Measurements from ENCODE around the gene GSE1. TPM values are rescaled to one million over a fixed set of nuclear protein-coding genes. Genes with fewer than 3 reads are reported as not detected.
A peak's percentile ranks its signal among the peaks of the same experiment; 100 is the strongest.

The GSE1 gene
- total and polyA plus RNA-seq, 9 of the 15 experiments (the other 6 are each of a cell fraction or from before 2014, with no cell fraction given), result 12.2 to 244 (median 57.9) TPM

- TF ChIP-seq, protein P1, sequence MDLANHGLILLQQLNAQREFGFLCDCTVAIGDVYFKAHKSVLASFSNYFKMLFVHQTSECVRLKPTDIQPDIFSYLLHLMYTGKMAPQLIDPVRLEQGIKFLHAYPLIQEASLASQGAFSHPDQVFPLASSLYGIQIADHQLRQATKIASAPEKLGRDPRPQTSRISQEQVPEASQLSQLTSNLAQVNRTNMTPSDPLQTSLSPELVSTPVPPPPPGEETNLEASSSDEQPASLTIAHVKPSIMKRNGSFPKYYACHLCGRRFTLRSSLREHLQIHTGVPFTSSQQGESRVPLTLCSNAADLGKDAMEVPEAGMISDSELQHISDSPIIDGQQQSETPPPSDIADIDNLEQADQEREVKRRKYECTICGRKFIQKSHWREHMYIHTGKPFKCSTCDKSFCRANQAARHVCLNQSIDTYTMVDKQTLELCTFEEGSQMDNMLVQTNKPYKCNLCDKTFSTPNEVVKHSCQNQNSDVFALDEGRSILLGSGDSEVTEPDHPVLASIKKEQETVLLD (IDR thresholded peaks at IDR 0.05), result no peak
- TF ChIP-seq ZNF165 (CRISPR knock-in tag; IDR thresholded peaks at IDR 0.05; ENCODE audit: borderline replicate concordance) (no peak), MYNN (IDR thresholded peaks at IDR 0.05) (peak; percentile 70; the same call in 1 of the 2 replicates), MYNN (CRISPR knock-in tag; IDR thresholded peaks at IDR 0.05) (no peak), KDM1A (IDR thresholded peaks at IDR 0.05) (no peak), E2F4 (CRISPR knock-in tag; IDR thresholded peaks at IDR 0.05; ENCODE audit: low read depth) (no peak), MCM5 (IDR thresholded peaks at IDR 0.05; ENCODE audit: low read depth) (no peak), IRF2 (CRISPR knock-in tag; IDR thresholded peaks at IDR 0.05) (no peak), PHTF2 (CRISPR knock-in tag; IDR thresholded peaks at IDR 0.05) (no peak), ZNF408 (CRISPR knock-in tag; IDR thresholded peaks at IDR 0.05; ENCODE audit: low read depth) (no peak), ZSCAN32 (CRISPR knock-in tag; IDR thresholded peaks at IDR 0.05) (no peak), ZNF583 (CRISPR knock-in tag; IDR thresholded peaks at IDR 0.05) (no peak), RBM39 (optimal IDR thresholded peaks at IDR 0.05; ENCODE audit: low read depth, low read length) (no peak), POU5F1 (IDR thresholded peaks at IDR 0.05; ENCODE audit: borderline replicate concordance, low read depth, low read length, partially characterized antibody) (no peak), MNT (conservative IDR thresholded peaks at IDR 0.05) (peak in 1 of 2 experiments; percentile 12; a peak in 3 of 4 replicates), RNF219 (CRISPR knock-in tag; IDR thresholded peaks at IDR 0.05) (no peak), NEUROD1 (IDR thresholded peaks at IDR 0.05; ENCODE audit: borderline replicate concordance, low read depth, low read length, partially characterized antibody) (peak; percentile 20), CBFB (CRISPR knock-in tag; IDR thresholded peaks at IDR 0.05) (no peak; the same call in 1 of the 2 replicates)
- TF ChIP-seq, protein P2, sequence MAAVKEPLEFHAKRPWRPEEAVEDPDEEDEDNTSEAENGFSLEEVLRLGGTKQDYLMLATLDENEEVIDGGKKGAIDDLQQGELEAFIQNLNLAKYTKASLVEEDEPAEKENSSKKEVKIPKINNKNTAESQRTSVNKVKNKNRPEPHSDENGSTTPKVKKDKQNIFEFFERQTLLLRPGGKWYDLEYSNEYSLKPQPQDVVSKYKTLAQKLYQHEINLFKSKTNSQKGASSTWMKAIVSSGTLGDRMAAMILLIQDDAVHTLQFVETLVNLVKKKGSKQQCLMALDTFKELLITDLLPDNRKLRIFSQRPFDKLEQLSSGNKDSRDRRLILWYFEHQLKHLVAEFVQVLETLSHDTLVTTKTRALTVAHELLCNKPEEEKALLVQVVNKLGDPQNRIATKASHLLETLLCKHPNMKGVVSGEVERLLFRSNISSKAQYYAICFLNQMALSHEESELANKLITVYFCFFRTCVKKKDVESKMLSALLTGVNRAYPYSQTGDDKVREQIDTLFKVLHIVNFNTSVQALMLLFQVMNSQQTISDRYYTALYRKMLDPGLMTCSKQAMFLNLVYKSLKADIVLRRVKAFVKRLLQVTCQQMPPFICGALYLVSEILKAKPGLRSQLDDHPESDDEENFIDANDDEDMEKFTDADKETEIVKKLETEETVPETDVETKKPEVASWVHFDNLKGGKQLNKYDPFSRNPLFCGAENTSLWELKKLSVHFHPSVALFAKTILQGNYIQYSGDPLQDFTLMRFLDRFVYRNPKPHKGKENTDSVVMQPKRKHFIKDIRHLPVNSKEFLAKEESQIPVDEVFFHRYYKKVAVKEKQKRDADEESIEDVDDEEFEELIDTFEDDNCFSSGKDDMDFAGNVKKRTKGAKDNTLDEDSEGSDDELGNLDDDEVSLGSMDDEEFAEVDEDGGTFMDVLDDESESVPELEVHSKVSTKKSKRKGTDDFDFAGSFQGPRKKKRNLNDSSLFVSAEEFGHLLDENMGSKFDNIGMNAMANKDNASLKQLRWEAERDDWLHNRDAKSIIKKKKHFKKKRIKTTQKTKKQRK (IDR thresholded peaks at IDR 0.05; ENCODE audit: borderline replicate concordance, low read depth, low read length), result no peak
These were observed 2.9 kb downstream of the GSE1 start (continued) for GRCh38 chr16:85615852-85616606.
